Measurements from ENCODE around the gene SOX5.
"Not testable (repeated sequence)": the region's sequence is repeated elsewhere in the genome, so short reads cannot be mapped to it uniquely, and the experiment has no call there.

The SOX5 gene

DNA sequence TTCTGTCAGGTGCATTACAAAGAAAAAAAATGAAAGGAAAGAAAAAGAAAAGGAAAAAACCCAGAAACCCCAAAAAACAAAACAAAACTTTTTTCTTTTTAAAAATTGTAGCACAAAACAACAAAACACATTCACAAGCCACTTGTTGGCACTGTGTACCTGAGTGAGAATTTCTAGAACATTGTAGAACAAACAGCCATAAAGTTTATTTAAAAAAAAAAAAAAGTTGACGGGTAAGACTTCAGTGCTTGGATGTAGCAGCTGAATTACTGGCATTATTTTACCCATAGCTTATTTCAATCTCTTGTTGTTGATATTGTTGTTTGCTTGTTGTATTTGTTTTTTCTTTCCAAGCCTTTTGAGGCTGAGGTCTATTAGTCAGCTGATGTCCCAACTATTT lies 415.8 kb downstream of the SOX5 start:
- DNase-seq, result no peak

DNA sequence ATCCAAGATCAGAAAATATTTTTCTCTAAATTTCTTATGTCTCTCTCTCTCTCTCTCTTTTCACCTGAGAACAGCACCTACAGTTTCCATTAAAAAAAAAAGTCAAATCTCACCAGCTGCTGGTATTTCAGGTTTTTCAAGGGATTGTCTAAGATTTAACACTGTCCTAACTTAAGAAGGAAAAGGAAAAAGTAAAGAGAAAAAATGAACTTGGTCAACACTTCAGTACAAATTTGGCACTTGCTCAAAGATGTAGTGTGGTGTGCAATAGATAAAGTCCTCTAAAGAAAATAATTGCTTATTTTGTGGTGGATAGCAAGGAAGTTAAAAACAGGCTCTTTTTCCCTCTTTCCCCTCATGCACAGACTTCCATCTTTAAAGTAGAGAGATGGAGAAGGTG lies 416.2 kb downstream of the SOX5 start:
- DNase-seq, result no peak

DNA sequence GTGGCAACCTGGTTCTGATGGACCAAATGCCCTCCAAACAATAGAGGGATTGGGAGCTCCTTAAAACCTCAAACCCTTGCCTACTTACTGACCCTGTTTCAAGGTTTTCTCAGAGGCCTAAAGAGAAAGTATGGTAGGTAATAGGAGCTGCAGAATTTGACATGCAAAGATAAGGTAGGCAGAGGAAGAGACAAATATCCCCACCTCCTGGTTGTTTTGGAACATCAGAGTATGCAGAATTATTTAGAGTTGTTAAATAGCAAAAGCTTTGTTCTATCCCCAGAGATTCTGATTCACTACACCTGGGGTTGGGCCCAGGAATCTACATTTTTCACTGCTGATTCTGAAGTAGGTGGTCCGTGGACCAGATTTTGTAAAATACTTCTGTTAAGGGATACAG lies 421.2 kb downstream of the SOX5 start:
- no peak for DNase-seq

DNA sequence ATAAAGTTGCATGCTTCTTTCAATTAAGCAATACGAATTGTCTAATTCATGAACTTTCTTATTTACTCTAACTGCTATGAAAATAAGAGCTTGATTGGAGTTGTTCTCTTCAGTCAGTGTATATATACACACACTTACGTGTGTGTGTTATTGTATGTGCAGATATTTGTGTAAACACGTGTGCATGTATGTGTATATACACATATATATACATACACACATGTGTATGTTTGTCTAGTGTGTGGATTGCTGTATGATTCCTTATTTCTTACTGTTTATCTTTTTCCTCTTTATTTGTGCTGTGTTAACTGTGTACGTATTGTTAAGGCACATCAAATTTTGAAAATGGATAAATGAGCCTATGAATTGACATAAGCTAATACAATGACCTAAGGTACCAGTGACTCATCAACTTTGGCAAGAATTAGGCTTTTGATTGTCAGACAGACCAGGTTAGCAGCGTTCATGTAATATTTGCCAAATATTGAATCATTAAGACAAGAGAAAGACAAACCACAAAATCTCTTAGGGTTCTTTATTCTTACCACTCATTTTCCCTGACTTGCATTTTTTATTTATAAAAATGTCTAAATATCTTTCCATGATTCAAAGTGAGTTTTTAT lies 423.9 kb downstream of the SOX5 start:
- DNase-seq, result no peak

DNA sequence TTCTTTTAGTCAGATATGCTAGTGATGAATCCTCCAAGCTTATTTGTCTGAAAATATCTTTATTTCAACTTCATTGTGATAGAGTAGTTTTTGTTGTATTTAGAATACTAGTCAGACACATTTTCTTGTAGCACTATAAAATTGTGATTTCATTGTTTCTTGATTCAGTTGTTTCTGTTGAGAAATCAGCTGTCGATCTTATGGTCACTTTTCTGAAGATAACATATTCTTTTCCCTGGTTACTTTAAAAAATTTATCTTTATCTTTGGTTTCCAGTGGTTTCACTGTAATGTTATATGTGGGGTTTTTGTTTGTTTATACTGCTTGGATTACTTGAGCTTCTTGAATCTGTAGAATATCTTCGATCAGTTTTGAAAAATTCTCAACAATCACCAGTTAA lies 426.1 kb downstream of the SOX5 start:
- DNase-seq, result no peak

DNA sequence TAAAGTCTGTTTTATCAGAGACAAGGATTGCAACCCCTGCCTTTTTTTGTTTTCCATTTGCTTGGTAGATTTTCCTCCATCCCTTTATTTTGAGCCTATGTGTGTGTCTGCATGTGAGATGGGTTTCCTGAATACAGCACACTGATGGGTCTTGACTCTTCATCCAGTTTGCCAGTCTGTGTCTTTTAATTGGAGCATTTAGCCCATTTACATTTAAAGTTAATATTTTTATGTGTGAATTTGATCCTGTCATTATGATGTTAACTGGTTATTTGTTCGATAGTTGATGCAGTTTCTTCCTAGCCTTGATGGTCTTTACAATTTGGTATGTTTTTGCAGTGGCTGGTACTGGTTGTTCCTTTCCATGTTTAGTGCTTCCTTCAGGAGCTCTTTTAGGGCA lies 430.0 kb downstream of the SOX5 start:
- not testable (repeated sequence) for DNase-seq

DNA sequence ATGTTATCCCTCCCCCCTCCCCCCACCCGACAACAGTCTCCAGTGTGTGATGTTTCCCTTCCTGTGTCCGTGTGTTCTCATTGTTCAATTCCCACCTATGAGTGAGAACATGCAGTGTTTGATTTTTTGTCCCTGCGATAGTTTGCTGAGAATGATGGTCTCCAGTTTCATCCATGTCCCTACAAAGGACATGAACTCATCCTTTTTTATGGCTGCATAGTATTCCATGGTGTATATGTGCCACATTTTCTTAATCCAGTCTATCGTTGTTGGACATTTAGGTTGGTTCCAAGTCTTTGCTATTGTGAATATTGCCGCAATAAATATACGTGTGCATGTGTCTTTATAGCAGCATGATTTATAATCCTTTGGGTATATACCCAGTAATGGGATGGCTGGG lies 433.7 kb downstream of the SOX5 start:
- not testable (repeated sequence) for DNase-seq

DNA sequence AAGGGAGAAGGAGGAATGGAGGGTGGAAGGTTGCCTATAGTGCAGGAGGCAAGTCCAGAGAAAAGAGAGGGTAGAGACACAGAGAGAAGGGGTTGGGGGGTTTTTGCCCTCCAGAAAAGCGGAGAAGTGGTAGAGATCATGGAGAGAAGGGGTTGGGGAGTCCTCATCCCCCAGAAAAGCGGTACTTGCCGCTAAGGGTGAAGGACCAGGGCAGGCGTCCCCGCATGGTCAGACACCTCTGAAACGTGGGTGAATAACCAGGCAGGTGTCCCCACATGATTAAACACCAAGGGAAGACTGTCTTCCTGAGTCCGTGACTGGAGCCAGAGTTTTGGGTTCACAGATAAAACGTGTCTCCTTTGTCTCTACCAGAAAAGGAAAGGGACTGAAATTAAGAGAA lies 439.0 kb downstream of the SOX5 start:
- DNase-seq, result no peak

DNA sequence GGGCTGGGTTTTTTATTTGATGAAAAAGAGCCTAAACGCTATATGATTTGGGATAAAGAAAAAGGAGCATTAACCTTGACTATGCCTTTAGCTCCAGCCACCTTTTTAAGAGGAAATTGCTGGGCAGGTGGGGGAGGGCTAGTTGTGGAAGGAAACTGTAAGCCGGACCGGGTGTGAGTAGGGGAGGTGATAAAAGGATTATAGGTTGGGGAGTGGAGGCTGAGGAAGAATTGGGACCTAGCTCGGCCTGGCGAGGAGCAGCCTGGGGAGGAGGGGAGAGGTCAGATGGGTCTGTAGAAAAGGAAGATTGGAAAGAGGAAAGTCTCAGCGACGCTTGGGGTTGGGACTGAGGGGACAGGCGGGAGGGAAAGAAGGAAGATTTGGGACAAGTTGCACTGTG lies 439.6 kb downstream of the SOX5 start:
- DNase-seq, result not testable (repeated sequence)

DNA sequence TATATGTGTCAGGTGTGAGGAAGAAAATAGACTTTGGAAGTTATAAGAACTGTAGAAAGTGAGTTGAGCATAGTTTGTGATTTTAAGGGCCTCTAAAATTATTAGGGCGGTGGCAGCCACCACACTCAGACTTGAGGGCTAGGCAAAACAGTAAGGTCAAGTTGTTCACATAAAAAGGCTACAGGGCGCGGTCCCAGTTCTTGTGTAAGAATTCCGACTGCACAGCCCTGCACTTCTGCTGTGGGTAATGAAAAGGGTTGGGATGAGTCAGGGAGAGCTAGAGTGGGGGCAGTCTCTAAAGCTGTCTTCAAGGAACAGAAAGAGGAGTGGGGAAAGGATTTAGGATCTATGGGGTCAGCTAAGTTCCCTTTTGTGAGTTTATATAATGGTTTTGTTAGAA lies 441.7 kb downstream of the SOX5 start:
- DNase-seq, result not testable (repeated sequence)

DNA sequence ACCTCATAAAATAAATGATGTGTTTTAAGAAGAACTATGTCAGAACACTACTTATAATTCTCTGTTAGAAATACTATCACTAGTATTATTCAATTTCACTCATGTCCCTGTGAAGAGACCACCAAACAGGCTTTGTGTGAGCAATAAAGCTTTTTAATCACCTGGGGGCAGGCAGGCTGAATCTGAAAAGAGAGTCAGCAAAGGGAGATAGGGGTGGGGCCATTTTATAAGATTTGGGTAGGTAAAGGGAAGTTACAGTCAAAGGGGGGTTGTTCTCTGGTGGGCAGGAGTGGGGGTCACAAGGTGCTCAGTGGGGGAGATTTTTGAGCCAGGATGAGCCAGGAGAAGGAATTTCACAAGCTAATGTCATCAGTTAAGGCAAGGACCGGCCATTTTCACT lies 443.7 kb downstream of the SOX5 start:
- DNase-seq, result not testable (repeated sequence)

DNA sequence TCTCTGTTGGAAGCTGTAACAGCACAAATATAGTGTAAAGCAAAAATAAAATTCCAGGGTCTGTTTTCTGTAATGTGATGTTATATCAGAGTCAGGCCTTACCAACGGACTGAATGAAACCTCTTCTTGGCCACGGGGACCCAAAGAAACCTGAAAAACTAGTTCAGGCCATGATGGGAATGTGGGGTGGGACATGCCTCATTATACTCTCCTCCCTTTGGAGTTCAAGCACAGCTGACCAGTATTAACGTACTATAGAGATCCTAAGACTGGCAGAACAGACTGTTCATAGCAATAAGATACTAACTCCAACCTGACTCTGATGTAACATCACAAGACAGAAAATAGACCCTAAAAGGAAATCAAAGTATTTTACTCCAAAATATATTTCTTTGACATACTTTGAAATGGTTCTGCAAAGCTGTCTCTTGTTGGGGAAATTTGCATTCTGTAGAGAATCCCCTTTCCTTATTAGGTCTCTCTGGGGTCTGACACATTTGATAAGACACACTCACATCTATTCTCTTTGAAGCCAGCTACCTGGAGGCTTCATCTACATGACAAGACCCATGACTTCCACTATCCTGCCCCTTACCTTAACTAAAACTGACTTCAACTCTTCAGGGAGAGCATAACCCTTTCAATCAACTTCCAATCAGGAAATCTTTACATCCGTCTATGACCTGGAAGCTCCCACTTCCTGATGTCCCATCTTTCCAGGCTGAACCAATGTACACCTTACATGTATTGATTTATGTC lies 444.6 kb downstream of the SOX5 start:
- no peak for DNase-seq

DNA sequence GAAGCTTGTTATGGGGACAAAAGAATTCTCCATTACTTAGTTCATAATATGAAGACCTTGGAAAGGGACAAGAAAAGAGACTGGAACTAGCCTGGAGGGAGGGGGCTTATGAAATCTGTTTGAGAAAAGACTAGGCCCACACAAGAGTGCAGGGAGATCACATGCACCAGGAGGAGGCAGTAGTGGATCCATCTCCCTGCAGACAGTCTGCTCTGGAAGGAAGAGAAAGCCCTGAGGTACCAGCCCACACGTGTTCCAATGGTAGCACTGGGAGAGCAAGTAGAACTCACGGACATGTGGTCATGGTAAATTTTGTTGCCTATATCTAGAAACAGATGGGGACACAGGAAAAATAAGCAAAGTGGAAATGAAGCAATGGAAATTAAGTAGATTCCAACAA lies 445.4 kb downstream of the SOX5 start:
- DNase-seq, result no peak

DNA sequence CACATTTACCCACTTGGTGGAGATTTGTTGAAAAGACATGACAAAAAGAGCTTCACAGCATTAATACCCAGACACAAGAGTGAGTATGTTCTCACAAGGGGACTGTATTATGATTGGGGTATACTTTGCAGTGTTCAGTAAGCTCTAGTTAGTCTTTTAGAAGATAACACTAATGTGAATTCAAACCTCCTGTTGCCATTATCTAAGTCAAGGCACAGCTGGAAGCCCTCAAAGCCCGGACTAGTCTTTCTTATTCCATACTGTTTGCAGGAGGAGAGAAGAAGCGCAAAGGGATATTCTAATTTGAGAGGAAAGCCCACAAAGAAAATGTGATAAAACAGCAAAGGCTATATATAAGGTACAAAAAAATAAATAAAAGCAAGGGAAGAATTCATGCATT lies 445.9 kb downstream of the SOX5 start:
- DNase-seq, result no peak

DNA sequence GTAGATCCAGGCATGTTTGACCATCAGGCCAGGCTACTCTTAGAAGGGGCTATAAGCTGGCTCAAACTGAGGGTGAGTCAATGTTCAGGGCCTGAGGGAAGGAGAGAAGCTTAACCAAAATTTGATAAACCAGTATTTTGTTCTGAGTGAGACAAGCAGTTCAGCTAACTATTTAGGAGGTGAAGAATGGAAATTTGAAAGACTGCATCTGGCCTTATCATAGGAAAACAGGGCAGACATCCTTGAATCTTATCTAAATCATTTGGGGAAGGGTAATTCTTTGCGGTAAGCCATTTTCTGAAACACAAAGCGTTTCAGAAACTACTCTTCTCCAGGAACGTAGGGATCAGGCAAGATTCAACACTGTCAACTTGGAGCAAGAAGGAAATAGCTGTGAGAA lies 447.2 kb downstream of the SOX5 start:
- DNase-seq, result no peak

DNA sequence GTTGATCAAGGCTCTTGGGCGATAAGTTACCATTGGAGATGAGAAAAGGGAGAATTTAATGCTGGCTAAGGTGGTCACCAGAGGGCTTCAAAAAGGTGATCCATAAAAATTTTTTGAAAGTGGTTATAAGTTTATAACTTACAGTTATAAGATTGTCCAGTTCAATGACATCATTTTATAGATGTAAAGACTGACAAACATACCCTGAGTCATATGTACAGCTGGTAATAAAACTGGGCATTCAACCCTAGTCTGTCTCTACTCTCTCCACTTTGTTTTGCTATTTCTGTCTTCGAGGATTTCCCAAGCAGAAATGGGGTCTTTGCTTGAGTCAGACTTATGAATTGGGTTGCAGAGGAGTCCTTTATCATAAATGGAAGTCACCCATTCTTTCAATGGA lies 454.0 kb downstream of the SOX5 start:
- DNase-seq, result no peak

DNA sequence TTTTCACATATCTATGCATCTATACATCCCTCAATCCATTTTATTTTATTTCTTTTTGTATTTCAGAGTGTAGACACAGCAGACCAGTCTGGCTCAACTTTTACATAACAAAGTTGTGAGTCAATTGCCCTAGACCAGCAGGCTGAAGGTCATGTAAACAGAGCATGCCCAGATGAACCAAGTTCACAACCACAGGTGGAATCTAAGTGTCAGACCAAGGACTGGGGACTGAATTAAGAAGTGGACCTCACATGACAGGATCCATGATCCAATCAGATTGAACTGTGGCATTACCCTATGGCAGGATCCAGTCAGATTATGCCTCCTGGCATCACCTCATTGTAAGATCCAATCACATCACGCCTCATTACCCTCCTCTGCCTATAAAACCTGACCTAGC lies 455.8 kb downstream of the SOX5 start:
- DNase-seq, result no peak

DNA sequence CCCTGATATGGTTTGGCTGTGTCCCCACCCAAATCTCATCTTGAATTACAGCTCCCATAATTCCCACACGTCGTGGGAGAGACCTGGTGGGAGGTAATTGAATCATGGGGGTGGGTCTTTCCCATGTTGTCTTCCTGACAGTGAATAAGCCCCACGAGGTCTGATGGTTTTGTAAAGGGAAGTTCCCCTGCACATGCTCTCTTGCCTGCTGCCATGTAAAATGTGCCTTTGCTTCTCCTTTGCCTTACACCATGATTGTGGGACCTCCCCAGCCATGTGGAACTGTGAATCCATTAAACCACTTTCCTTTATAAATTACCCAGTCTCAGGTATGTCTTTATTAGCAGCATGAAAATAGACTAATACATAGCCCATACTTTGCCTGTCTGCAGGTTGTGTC lies 458.4 kb downstream of the SOX5 start:
- not testable (repeated sequence) for DNase-seq

DNA sequence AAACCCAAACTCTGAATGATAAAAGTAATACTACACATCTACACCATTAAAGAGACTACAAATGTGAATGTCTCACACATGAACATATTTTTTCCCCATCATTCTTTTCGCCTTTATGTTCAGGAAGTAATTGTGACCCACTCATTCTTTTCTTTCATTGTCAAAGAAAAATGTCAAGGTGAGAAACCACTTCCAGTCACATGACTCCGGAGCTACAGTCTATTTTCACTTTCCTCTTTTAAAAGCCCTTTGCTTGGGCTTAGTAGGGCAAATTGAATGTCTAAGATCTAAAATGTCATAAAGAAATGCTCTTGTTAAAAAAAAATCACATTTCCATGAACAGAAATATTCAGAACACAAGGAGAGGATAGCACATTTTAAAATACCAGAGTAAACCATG lies 461.3 kb downstream of the SOX5 start:
- no peak for DNase-seq

DNA sequence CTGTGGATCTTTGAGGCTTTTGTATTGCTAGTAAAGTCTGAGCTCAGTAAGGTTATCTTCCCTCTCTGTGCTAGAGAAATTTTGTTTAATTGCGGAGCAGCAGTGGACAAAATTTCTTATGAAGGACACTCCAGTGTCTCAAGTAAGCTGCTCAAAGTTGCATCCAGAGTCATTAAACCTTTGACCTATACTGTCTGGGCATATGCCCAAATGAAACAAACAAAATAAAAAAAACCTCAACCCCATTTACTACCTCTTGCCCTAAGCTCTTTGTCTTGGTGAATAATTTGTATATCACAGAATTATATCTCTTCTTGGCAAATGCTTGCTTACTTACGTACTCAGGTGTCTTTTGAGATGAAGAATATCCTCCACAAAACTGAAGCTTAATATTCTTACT lies 465.2 kb downstream of the SOX5 start:
- no peak for DNase-seq

DNA sequence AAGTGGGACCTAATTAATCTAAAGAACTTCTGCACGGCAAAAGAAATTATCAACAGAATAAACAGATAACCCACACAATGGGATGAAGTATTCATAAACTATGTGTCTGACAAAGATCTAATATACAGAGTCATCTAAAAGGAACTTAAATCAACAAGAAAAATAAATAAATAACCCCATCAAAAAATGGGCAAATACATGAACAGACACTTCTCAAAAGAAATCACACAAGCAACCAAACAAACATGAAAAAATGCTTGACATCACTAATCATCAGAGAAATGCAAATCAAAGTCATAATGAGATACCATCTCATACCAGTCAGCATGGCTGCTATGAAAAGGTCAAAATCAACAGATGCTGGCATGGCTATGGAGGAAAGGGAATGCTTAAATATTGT lies 466.9 kb downstream of the SOX5 start:
- no peak for DNase-seq
